Activated T-cell treated with anti-CD3 and anti-CD28 coated beads for 24 hours (primary cell): Measurements from ENCODE around the gene DMRT1.

ENCODE experiments used
- DNase-seq: peaks from one replicate; pipeline ENCODE4 v3.0.0-alpha.2; 2020; ENCODE audit warnings: low read depth

Gene DMRT1

DNA sequence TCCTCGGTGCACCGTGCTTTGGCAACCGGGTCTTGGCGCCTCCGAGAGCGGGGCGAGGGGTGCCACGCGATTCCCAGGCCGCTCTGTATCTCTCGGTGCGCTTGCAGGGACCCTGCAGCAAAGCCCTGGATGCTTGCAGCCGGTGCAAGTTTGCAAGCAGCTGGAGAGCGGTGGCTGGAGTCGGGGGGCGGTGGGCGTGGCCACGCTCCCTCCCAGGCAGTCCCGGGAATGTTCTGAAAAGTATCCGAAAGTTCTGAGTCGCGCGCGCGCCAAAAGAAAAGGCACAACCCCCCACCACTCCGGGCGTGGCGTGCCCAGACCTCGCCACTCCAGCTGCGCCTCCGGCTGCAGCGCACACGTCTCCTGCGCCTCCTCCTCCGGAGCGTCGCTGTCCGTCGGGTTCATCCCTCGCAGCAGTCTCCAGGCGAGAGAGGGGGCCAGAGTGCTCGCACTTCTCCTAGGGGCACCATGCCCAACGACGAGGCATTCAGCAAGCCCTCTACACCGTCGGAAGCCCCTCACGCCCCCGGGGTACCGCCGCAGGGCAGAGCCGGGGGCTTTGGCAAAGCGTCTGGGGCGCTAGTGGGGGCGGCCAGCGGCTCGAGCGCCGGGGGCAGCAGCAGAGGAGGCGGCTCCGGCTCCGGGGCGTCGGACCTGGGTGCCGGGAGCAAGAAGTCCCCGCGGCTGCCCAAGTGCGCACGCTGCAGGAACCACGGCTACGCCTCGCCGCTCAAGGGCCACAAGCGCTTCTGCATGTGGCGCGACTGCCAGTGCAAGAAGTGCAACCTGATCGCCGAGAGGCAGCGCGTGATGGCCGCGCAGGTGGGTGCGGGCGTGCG, at the start of gene DMRT1:
Gene DMRT1 (plus strand): TSS at position 327 of the 839 bp plus-strand sequence. CDS start 142 bp downstream, at position 469.
- DNase-seq: no peak

DNA sequence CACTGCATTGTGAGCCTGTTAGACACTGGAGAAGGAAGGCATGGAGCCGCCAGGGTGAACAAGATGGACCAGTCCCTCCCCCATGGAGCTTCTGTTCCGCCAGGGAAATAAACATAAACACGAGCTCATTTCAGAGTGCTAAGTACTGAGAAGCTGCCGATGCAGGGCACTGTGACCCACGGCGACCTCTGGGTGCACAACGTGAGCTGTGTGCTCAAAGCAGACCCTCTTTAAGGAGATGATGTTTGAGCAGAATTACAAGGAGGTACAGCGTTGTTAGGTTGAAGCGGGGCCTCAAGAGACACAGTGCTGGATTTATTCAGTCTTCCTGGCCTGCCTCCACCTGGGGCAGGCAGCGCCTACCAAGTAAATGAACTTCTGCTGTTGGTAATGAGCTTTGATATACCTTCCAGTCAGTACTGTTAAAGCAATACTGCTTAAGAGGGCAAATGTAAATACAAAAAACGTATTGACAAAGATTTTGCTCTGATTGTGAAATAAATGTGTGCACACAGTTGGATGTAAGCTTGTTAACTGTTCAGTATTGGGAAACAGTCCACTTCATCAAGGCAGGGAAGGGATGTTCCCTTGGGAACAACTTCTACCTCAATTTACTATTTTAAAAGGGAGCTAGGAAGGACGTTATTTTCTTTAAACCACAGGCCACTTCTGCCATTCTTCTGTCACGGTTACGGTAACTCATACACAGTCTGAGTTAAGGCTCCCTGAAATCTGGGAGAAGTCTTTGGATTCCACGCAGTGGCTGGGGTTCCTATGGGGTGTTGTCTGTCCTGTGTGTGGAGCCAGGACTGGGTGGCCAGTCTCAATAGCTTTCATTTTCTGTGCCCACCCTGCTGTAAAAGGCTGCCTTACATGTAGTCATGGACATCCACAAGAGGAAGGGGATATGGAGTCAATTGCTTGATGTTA, 48.9 kb upstream of the DMRT1 start:
- no peak for DNase-seq

DNA sequence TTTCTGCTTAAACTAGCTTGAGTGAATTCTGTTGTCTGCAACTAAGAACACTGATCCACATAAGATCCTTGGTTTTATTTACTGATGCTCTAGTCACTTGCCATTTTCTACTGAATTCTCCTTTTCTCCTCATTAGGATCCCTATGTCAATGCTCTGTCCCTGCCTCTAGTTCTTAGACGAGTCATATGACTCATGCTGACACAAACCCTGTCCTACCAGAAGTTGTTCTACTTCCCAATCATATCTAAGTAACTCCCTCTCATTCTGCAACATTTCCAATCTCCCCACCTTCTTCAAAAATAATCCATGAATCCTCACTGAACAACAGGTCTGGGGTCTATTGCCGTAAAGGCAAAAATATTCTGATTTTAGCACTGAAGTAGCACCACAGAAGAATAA, 47.1 kb upstream of the DMRT1 start:
- DNase-seq: no peak

DNA sequence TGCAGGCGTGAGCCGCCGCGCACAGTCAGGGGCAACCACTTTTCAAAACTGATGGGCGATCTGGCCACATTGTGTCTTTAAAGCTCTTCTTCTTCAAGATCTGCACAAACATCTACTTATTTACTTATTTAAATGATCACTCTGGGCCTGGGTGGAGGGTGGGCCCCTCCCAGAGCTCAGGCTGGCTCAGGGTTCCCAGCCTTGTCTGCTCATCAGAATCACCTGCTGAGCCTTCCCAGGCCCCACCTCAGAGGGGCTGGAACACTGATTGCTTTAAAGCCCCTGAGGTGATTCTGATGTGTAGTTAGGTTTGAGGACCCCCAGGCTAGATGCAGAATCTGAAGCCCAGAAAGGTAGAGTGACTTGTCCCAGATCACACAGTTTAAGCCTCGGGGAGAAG, 45.6 kb upstream of the DMRT1 start:
- no peak for DNase-seq

DNA sequence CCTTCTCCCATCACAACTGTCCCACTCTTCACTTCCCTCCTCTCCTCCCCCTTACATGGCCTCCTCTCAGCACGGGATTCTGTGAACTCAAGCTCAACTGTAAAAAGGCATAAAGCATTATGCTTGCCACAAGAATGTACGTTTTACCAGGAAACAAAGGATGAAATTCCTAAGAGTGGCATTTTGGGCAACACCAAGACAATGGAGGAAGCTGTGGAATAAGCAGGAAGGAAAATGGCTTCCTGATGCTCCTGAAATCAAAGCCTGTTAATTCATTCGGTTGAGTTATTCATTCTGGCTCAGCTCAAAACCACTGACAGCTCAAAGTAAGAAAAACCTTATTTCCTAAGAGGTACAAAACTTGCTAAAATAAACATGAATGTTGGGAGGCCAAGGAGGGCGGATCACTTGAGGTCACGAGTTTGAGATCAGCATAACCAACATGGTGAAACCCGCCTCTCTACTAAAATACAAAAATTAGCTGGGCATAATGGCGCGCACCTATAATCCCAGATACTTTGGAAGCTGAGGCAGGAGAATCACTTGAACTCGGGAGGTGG, 40.8 kb upstream of the DMRT1 start:
- DNase-seq: no peak

DNA sequence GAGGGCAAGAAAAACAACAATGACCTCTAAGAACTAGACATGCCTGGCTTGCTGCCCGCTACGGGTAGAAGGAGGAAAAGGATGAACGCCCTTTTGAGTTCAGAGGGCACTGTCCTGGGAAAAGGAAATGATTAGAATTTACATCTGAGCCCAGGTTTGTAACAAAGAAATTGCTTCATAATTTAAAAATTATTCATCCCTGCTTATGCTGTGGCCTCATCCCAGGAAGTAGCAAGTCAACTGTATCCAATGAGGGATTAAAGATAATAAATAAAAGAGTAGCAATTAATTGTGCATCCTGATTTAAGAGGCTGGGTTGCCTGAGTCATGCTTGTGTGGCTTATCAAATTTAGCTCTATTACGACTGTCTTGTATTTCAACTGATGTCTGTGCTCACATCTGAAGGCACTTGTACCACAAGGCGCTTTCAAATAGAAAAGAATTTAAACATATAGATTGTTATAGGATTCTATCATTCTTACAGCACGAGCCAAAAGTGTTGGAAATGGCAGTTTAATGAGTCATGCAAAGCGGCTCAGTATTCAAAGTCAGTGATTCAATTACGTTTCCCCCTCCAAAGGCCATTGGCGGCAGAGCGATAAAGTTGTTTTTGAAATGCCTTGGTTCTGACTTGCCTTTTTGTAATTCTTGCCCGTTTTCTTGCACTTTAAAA, 40.0 kb upstream of the DMRT1 start:
- DNase-seq: no peak

DNA sequence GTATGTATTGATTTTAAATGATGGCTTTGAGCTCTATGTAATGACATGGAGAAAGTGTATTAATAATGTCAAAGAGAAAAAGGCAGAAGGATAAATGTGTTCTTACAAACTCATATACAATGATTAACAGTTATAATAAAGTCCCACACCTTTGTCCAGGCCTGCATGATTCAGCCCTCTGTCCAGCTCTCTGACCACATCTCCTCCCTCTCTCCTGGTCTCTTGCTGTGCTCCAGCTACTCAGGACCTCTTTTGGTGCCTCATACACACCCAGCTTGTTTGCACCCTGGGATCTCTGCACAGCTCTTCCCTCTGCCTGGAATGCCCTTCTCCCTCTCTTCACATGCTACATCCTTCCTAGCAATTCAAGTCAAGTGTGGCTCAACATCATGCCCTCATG, 37.5 kb upstream of the DMRT1 start:
- DNase-seq: no peak

DNA sequence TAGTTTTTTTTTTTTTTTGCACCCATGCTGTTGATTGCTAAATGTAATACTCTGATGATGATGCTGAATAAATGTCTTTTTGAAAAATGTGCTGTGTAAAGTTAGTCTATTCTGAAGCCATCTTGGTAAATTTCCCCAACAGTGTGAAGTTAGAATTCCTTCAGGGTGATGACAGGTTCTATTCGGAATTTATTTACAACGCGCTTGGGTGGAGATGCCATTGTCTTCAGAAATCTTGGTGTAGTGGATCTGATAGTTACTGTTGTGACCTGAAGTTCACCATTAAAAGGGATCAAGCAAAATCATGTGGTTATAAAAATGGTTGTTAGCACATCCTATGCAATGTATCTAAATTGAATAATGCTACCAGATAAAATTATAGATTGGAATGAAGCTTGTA, 36.3 kb upstream of the DMRT1 start:
- DNase-seq: no peak

DNA sequence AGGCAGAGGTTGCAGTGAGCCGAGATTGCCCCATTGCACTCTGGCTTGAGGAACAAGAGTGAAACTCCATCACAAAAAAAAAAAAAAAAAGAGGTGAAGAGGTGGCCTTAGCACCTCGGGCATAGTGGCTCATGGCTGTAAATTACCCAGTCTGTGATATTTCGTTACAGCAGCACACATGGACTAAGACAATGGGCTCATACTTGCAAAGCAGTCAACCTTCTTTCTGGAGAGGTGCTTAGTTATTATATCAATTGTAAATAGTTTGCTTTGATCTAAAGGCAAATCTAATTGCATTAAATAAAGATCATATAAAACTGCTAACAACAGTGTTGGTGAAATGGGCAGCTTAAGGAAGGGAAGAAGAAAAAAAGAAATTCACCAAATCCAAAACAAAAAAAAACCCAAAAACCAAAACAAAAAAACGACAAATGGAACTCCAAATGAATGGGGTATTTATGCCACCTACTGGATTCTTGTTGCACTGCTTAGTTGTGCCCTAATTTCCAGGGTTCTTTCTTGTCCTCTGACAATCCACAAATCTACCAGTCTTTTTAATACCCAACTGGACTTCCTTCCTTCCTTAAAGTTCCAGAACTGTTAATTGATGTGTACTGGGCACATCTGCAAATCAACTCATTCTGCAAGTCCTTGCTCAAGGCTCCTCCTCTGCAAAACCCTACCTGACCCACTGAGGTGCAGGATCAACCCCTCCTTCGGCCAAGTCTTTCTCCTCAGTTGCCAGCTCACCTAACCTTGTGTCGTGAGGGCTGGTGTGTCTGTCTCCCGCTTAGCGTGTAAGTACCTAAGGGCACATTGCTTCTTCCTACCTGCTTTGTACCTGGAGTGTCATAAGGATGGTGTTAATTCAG, 35.0 kb upstream of the DMRT1 start:
- DNase-seq: no peak

DNA sequence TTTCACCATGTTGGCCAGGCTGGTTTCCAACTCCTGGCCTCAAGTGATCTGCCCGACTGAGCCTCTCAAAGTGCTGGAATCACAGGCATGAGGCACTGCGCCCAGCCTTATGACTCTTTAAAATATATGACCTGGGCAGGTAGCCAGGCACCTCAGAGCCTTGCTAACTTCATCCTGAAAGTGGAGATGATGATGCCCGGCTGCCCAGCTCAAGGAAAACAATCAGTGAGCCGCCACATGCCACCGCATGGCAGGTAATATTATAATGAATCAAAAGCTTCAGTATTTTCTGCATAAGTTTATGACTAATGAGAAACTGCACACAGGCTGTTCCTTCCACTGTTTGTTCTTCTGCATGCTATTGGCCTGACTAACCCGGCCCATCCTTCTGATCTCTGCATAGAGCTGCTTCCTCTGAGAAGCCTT, 30.4 kb upstream of the DMRT1 start:
- DNase-seq: no peak

DNA sequence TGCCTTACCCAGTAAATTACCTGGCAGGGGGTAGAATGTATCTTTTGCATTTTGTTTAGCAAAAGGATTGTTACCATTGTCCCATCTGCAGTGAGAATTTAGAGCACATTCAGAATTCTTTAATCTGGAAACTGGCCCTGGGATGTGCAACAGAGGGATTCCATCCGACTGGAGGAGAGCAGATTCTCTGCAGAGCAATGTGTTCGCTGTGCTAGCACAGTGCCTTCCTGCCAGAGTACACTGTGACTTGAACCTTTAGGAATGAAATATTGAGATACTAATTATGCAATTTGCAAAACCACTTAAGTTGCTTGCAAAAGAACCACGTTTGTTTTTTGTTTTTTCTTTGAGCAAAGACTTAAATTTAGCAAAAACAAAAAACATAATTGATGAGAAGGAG, 22.5 kb upstream of the DMRT1 start:
- no peak for DNase-seq

DNA sequence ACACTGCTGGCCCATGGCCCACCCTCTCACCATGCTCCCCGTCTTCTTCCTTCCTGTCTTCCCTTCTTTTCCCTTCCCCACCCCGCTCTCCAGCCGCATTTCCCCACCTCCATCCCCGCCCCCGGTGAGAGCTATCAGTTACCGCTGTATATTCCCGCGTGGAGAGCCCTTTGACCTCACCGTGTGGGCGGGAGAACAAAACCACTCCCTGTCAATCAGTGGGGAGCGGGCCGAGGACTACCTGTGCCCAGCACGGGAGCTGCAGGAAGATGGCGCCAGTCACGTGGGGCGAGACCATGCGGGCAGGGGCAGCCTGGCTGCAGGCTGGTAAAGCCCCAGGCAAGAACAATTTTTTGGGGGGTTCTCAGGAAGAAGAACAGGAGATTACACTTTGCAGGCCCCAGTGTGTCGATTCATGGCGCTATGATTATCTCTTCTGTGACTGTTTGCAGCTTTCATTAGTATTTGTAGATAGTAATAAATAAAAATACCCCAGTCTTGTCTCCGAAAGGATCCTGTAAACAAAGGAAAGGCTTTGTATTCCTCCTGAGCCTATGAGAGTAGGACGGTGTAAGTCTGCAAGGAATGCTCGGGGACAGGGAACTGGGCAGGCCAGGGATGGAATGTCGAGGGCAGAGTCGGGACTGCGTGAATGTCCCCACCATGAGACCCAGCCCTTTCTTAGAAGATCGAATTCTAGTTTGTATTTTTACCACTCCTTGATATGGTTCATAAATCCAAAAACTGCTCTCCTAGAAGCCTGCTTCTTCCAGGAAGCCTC, 14.8 kb upstream of the DMRT1 start:
- no peak for DNase-seq

DNA sequence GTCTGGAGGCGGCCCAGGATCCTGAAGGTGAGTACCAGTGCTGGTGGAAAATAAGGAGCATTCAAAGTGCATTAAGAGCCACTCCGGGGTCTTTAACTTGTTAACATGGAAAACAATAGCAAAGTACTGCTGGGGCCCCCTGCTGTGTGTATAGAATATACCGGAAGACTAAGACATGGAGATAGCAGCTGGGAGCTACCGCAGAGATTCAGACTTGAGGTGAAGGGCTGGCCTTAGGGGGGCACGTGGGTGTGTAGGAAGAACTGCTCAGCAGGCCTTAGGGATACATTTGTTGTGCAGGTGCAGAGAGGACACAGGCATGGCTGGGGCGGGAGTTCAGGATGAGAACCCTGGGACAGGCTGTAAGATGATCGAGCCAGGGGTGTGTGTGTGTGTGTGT, 1.2 kb upstream of the DMRT1 start:
- no peak for DNase-seq

DNA sequence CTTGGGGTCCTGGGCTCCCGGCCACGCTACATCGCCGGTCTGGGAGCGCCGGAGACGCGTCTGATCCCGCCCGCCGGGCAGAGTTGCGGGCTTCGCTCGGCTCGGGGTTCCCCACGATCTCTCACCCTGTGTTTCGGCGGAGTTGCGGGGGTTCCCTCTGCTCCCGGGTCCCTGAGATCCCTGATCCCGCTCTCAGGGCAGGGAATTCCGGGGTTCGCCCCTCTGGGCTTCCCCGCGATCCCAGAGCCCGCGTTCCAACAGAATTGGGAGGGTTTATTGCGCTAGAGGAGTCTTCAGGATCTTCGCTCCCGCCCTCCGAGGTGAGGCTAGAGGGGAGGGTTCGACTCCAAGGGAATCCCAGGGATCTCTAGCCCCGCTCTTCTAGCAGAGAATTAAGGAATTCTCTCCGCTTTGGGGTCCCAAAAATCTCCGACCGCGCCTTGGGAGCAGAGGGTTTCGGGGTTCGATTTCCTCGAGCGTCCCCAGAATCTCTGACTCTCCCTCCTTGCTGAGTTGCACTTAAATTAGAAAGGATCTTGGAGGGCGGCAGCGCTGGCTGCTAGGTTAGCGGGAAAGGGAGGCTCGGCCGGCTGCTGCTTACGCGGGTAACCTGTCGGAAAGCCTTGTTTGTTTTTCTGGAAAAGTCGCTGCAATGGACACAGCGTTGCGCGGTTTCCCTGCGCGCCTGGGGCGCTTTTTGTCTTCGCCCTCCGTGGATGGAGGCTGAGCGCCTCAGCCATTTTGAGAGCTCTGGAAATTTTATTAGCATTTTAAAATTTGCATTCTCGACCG, 1.3 kb downstream of the DMRT1 start:
- DNase-seq: no peak

DNA sequence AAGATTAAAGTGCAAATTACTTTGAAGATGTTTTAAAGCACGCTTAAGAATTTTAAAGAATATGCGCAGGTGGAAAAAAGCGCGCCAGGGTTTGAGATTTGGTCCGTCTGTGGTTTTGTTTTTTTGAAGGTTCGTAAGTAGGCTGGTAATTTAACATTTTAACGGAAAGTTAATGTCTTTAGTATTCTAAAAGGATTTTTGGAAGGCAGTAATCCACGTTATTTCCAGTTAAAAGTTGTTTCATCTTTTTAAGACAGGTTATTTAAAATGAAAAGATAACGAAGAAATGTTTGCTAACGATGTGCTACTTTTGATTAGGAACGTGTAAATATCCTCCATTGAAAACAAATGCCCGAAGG, 1.9 kb downstream of the DMRT1 start:
- no peak for DNase-seq

DNA sequence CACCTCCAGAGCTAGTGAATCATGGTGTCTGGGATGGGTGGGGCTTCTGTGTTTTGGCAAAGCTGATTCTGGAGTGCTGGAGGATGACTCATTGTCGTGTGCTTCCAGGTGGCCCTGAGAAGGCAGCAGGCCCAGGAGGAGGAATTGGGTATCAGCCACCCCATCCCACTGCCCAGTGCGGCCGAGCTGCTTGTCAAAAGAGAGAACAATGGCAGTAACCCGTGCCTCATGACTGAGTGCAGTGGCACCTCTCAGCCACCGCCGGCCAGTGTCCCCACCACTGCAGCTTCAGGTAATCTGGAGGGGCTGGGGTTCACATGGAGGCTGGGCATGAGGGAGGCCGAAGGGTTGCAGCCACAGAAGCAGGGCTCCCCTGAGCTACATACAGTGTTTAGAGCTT, 5.4 kb downstream of the DMRT1 start:
- DNase-seq: no peak

DNA sequence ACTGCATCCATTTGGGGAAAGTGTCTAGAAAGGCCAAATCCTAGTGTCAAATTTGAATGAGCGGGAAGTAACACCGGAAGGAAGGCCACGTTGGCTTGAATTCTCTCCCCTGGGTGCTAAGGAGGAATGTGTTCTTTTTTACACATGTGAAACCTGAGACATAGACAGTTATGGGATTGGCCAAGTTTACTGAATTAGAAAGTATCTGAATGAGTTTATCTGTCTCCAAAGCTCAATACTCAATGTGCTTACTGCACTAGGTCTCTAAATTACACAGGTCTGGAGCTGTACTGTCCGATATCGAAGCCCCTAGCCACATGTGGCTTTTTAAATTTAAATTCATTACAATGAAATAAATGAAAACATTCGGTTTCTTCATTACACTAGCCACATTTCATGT, 6.0 kb downstream of the DMRT1 start:
- no peak for DNase-seq

DNA sequence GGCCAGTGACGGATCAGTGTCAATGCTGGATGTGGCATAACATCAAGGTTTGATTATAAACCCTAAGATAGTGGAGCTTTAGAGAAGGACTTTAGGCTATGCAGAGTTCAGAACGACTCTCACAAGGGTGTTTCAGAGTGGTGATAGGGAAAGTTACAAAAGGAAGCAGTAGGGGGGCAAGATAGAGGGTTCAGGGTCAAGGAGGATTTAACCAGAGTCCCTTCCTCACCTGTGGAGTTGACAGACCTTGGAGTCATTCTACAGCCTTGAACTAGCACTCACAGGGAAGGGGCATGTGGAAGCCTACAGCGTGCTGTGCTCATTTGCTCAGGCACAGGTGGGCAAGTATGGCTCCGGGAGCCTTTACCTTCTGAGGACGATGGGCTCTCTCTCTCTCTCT, 7.9 kb downstream of the DMRT1 start:
- no peak for DNase-seq

DNA sequence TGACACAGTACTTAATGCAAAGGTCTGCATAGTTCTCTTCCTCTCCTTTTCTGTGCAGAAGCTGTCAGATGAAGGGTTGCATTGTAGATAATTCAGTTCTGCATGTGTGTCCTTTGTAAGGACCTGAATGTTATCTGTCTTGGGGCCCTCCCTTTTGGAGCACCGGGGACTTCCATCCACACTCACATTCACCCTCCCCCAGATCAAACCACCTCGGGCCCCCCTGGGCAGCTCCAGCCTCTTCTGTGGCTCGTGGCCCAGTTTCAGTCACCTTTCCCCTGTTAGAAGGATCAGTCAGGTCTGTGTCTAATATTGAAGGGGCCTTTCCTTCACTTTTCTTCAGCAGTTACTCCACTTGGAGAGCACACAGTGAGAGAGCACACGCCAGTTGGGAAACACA, 11.0 kb downstream of the DMRT1 start:
- DNase-seq: no peak

DNA sequence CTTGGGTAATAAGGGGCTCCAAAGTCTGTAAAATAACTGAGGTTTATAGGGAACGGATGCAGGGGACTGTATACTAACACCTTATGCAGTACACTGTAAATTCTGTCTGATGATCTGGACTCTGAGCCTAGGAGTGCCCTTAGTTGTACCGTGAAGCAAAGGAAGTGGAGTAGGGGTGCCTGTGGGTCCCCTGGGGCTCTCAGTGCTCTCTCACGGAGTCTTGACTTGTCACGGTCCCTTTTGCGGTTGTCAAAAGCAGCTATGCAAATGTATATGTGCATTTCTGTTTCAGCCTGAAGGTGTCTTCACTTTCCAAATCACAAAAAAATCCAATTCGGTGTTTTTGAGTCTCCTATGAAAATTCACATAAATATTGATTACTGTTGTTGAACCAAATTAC, 17.8 kb downstream of the DMRT1 start:
- DNase-seq: no peak
